ENCODE data around the gene PSMD5. TPM values are rescaled to one million over a fixed set of nuclear protein-coding genes. Genes with fewer than 3 reads are reported as not detected.

PSMD5 gene
- total and polyA plus RNA-seq, 2 of the 4 experiments (the other 2 are of a cell fraction) = 25.6 to 26.1 TPM

DNA sequence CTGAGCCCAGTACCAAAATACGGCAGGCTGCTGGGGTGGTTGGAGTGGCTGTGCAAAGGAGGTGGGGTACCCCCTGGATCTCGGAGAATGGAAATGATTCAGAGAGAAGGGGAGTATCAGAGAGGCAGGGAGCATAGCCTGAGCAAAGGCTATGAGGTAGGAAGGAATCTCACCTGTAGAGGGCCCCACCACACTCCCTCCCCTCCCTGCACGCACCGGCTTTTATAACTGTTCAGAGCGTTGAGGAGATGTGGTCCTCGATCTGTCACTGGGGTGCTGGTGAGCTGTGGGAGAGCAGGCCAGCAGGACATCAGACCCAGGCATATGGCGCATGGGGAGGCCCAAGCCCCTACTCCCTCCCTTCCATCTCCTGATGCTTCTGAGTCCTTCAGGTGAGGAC lies 21.1 kb upstream of the PSMD5 start:
- no peak for TF ChIP-seq SMC3 (IDR thresholded peaks at IDR 0.05; ENCODE audit: low read depth, low read length)
- TF ChIP-seq BHLHE40 (IDR thresholded peaks at IDR 0.05; ENCODE audit: low read depth, low read length) = no peak
- TF ChIP-seq, protein P1, sequence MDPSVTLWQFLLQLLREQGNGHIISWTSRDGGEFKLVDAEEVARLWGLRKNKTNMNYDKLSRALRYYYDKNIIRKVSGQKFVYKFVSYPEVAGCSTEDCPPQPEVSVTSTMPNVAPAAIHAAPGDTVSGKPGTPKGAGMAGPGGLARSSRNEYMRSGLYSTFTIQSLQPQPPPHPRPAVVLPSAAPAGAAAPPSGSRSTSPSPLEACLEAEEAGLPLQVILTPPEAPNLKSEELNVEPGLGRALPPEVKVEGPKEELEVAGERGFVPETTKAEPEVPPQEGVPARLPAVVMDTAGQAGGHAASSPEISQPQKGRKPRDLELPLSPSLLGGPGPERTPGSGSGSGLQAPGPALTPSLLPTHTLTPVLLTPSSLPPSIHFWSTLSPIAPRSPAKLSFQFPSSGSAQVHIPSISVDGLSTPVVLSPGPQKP (IDR thresholded peaks at IDR 0.05; ENCODE audit: borderline replicate concordance, low read depth, low read length) = no peak
- TF ChIP-seq, protein P2, sequence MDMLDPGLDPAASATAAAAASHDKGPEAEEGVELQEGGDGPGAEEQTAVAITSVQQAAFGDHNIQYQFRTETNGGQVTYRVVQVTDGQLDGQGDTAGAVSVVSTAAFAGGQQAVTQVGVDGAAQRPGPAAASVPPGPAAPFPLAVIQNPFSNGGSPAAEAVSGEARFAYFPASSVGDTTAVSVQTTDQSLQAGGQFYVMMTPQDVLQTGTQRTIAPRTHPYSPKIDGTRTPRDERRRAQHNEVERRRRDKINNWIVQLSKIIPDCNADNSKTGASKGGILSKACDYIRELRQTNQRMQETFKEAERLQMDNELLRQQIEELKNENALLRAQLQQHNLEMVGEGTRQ (IDR thresholded peaks at IDR 0.05; ENCODE audit: low read depth, low read length) = no peak
- TF ChIP-seq POLR2A (IDR thresholded peaks at IDR 0.05; ENCODE audit: low read depth, low read length) = no peak
- TF ChIP-seq, protein P3, sequence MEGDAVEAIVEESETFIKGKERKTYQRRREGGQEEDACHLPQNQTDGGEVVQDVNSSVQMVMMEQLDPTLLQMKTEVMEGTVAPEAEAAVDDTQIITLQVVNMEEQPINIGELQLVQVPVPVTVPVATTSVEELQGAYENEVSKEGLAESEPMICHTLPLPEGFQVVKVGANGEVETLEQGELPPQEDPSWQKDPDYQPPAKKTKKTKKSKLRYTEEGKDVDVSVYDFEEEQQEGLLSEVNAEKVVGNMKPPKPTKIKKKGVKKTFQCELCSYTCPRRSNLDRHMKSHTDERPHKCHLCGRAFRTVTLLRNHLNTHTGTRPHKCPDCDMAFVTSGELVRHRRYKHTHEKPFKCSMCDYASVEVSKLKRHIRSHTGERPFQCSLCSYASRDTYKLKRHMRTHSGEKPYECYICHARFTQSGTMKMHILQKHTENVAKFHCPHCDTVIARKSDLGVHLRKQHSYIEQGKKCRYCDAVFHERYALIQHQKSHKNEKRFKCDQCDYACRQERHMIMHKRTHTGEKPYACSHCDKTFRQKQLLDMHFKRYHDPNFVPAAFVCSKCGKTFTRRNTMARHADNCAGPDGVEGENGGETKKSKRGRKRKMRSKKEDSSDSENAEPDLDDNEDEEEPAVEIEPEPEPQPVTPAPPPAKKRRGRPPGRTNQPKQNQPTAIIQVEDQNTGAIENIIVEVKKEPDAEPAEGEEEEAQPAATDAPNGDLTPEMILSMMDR (conservative IDR thresholded peaks at IDR 0.05; ENCODE audit: low read depth, low read length) = no peak
- no peak for TF ChIP-seq MAZ (IDR thresholded peaks at IDR 0.05; ENCODE audit: borderline replicate concordance, low read depth, low read length)
- TF ChIP-seq RCOR1 (IDR thresholded peaks at IDR 0.05; ENCODE audit: insufficient replicate concordance, low read length) = no peak
- no peak for TF ChIP-seq MAFK (IDR thresholded peaks at IDR 0.05; ENCODE audit: low read depth, low read length)
- TF ChIP-seq NFE2L2 (IDR thresholded peaks at IDR 0.05; ENCODE audit: low read depth, low read length) = no peak
- TF ChIP-seq CHD1 (IDR thresholded peaks at IDR 0.05; ENCODE audit: low read depth, low read length) = no peak
- no peak for TF ChIP-seq RAD21 (IDR thresholded peaks at IDR 0.05; ENCODE audit: low read length)
- TF ChIP-seq RFX5 (IDR thresholded peaks at IDR 0.05; ENCODE audit: low read depth, low read length) = no peak
- no peak for TF ChIP-seq MXI1 (IDR thresholded peaks at IDR 0.05; ENCODE audit: borderline replicate concordance, low read depth, low read length)
- no peak for TF ChIP-seq CEBPB (IDR thresholded peaks at IDR 0.05; ENCODE audit: low read depth, low read length)
- TF ChIP-seq FOS (IDR thresholded peaks at IDR 0.05; ENCODE audit: low read depth, low read length) = no peak
- H4K91ac ChIP-seq (ENCODE audit: insufficient read depth, low read depth, low read length) = no peak overlapping the region
- intact Hi-C loops (cut with micrococcal nuclease) = no loop called here

More for the DNA sequence above, 21.1 kb upstream of the PSMD5 start:
- Histone ChIP-seq H3K9ac (ENCODE audit: low read depth, low read length) (no peak overlapping the region), H2BK5ac (ENCODE audit: low read depth, low read length, poor library complexity, severe bottlenecking) (no peak overlapping the region), H2AK5ac (ENCODE audit: low read depth, low read length) (no peak overlapping the region), H3K18ac (ENCODE audit: low read depth, low read length) (no peak overlapping the region), H2AFZ (replicated peaks; ENCODE audit: low read length, poor library complexity) (no peak overlapping the region), H3K14ac (replicated peaks; ENCODE audit: low read depth, low read length) (no peak overlapping the region), H3K4me1 (ENCODE audit: control insufficient read depth, insufficient read depth, low read length) (peaks cover 5% of the 10 kb centered on the region), H3K9me3 (ENCODE audit: control insufficient read depth, insufficient read depth, low read length) (no peaks in the 10 kb centered on the region), H4K20me1 (ENCODE audit: insufficient read depth, low read length) (no peaks in the 10 kb centered on the region), H3K23ac (ENCODE audit: low read depth, low read length) (no peak overlapping the region), H3K4me2 (ENCODE audit: low read depth, low read length) (no peak overlapping the region), H3K27me3 (ENCODE audit: control insufficient read depth, insufficient read depth, low read length) (no peaks in the 10 kb centered on the region), H4K8ac (ENCODE audit: low read depth in 2 of 2, low read length in 2 of 2) (no peak overlapping the region), H3K4ac (ENCODE audit: low read depth, low read length) (no peak overlapping the region), H3K9me1 (ENCODE audit: insufficient read depth, low read length) (peaks cover 15% of the 10 kb centered on the region; the same call in 1 of the 2 replicates), H3K27ac (ENCODE audit: insufficient read depth, low read length) (no peak overlapping the region), H2BK120ac (ENCODE audit: low read depth, low read length) (no peak overlapping the region), H2BK20ac (ENCODE audit: low read depth, low read length) (no peak overlapping the region), H4K5ac (ENCODE audit: low read depth, low read length) (no peak overlapping the region), H3K79me1 (ENCODE audit: low read depth in 1 of 2, low read length in 2 of 2) (peaks cover 7 to 21% of the 10 kb centered on the region in 2 experiments), H2BK15ac (ENCODE audit: low read depth, low read length) (no peak overlapping the region), H2AK9ac (replicated peaks; ENCODE audit: low read depth, low read length, poor library complexity) (no peak overlapping the region), H3K56ac (ENCODE audit: extremely low read depth, insufficient read depth, low read length) (no peak overlapping the region), H3K36me3 (ENCODE audit: control insufficient read depth, insufficient read depth, low read length) (peaks cover 46% of the 10 kb centered on the region), H3K4me3 (ENCODE audit: insufficient read depth, low read depth, low read length) (no peak overlapping the region)
- dilution Hi-C loops (cut with HindIII; ENCODE audit: low sequenced_read_pairs, unreplicated experiment) = no loop called here
- WGBS, 2 experiments (ENCODE audit: extremely low coverage in 2 of 2, insufficient read length in 1 of 2) = no CpG with 5 or more reads among the region's 7 CpGs
- ChIA-PET POLR2A (ENCODE audit: unreplicated experiment) (no interaction called here), CTCF (no interaction called here)
- BruUV-seq (replicated peaks) = no TSS peak
- DNase-seq = no peak
- in situ Hi-C loops (cut with MboI; ENCODE audit: low sequenced_read_pairs) = no loop called here
- ATAC-seq (ENCODE audit: low read depth) = no peak

Data from IMR-90 (cell line).